ENCODE results near the gene PRDM11. TPM values are rescaled to one million over a fixed set of nuclear protein-coding genes. Genes with fewer than 3 reads are reported as not detected.

Gene PRDM11
- total and polyA plus RNA-seq, 2 experiments from 2014 or later: 0.24 to 3.7 TPM

- Histone ChIP-seq H3K79me2 (ENCODE audit: insufficient read depth) (no peaks in the 10 kb centered on the region), H3K9ac (no peak overlapping the region), H3K4me2 (ENCODE audit: unreplicated experiment) (no peak overlapping the region), H3K27ac (no peak overlapping the region), H3K9me2 (ENCODE audit: insufficient read depth) (no peaks in the 10 kb centered on the region), H3K9me3 (ENCODE audit: low read depth) (no peaks in the 10 kb centered on the region), H2AFZ (no peak overlapping the region), H3K36me3 (ENCODE audit: low read depth) (no peaks in the 10 kb centered on the region), H3K4me1 (ENCODE audit: insufficient read depth) (no peaks in the 10 kb centered on the region), H3K27me3 (replicated peaks; ENCODE audit: insufficient read depth) (peaks cover 10% of the 10 kb centered on the region; the same call in 1 of the 2 replicates), H4K20me1 (ENCODE audit: insufficient read depth) (no peaks in the 10 kb centered on the region), H3K4me3 (no peak overlapping the region), H3F3A (ENCODE audit: insufficient read depth) (no peaks in the 10 kb centered on the region)
- no peak for TF ChIP-seq EZH2 (IDR thresholded peaks at IDR 0.05; ENCODE audit: insufficient read depth, poor library complexity, severe bottlenecking)
- TF ChIP-seq EZH2phosphoT487 (IDR thresholded peaks at IDR 0.05; ENCODE audit: insufficient read depth, low read depth): no peak
- 54 to 63% methylated on average over 16 to 17 of the region's 17 CpGs for WGBS, 2 experiments (ENCODE audit: low coverage in 1 of 2, low lambda C conversion rate in 2 of 2, missing lambda C conversion rate in 2 of 2)
- in situ Hi-C loops (cut with MboI): no loop called here
- DNase-seq: peak; percentile 68
These were observed 86.8 kb downstream of the PRDM11 start for GRCh38 chr11:45233121-45233803.

GRCh38 chr11:45233804-45234170 is 87.3 kb downstream of the PRDM11 start:
- H3K27ac ChIP-seq: no peak overlapping the region
- H3K27me3 ChIP-seq (replicated peaks; ENCODE audit: insufficient read depth): peaks cover 10% of the 10 kb centered on the region; the same call in 1 of the 2 replicates
- H3F3A ChIP-seq (ENCODE audit: insufficient read depth): no peaks in the 10 kb centered on the region
- no peaks in the 10 kb centered on the region for H3K4me1 ChIP-seq (ENCODE audit: insufficient read depth)
- H3K9ac ChIP-seq: no peak overlapping the region
- no peaks in the 10 kb centered on the region for H3K79me2 ChIP-seq (ENCODE audit: insufficient read depth)
- H2AFZ ChIP-seq: no peak overlapping the region
- no peak overlapping the region for H3K4me3 ChIP-seq
- TF ChIP-seq EZH2 (IDR thresholded peaks at IDR 0.05; ENCODE audit: insufficient read depth, poor library complexity, severe bottlenecking) (no peak), EZH2phosphoT487 (IDR thresholded peaks at IDR 0.05; ENCODE audit: insufficient read depth, low read depth) (no peak)
- H3K9me2 ChIP-seq (ENCODE audit: insufficient read depth): no peaks in the 10 kb centered on the region
- no peaks in the 10 kb centered on the region for H4K20me1 ChIP-seq (ENCODE audit: insufficient read depth)
- H3K9me3 ChIP-seq (ENCODE audit: low read depth): no peaks in the 10 kb centered on the region
- WGBS, 2 experiments (ENCODE audit: low coverage in 1 of 2, low lambda C conversion rate in 2 of 2, missing lambda C conversion rate in 2 of 2): 58 to 60% methylated on average over 12 to 14 of the region's 14 CpGs
- in situ Hi-C loops (cut with MboI): no loop called here
- no peaks in the 10 kb centered on the region for H3K36me3 ChIP-seq (ENCODE audit: low read depth)
- DNase-seq: no peak
- H3K4me2 ChIP-seq (ENCODE audit: unreplicated experiment): no peak overlapping the region

GRCh38 chr11:45234306-45235006 is 88.0 kb downstream of the PRDM11 start:
- Histone ChIP-seq H3K79me2 (ENCODE audit: insufficient read depth) (no peaks in the 10 kb centered on the region), H3K9me3 (ENCODE audit: low read depth) (no peaks in the 10 kb centered on the region), H2AFZ (no peak overlapping the region), H3K27ac (no peak overlapping the region), H4K20me1 (ENCODE audit: insufficient read depth) (no peaks in the 10 kb centered on the region), H3K4me1 (ENCODE audit: insufficient read depth) (no peaks in the 10 kb centered on the region), H3K4me2 (ENCODE audit: unreplicated experiment) (no peak overlapping the region), H3K4me3 (no peak overlapping the region), H3K9me2 (ENCODE audit: insufficient read depth) (no peaks in the 10 kb centered on the region), H3K27me3 (replicated peaks; ENCODE audit: insufficient read depth) (peaks cover 10% of the 10 kb centered on the region; the same call in 1 of the 2 replicates), H3F3A (ENCODE audit: insufficient read depth) (no peaks in the 10 kb centered on the region), H3K36me3 (ENCODE audit: low read depth) (no peaks in the 10 kb centered on the region), H3K9ac (no peak overlapping the region)
- TF ChIP-seq EZH2 (IDR thresholded peaks at IDR 0.05; ENCODE audit: insufficient read depth, poor library complexity, severe bottlenecking): no peak
- TF ChIP-seq EZH2phosphoT487 (IDR thresholded peaks at IDR 0.05; ENCODE audit: insufficient read depth, low read depth): no peak
- no peak for DNase-seq
- in situ Hi-C loops (cut with MboI): no loop called here
- 49 to 55% methylated on average over 15 of the region's 15 CpGs for WGBS, 2 experiments (ENCODE audit: low coverage in 1 of 2, low lambda C conversion rate in 2 of 2, missing lambda C conversion rate in 2 of 2)

GRCh38 chr11:45237711-45238315 is 91.4 kb downstream of the PRDM11 start:
- Histone ChIP-seq H3K4me1 (ENCODE audit: insufficient read depth) (no peaks in the 10 kb centered on the region), H3K79me2 (ENCODE audit: insufficient read depth) (no peaks in the 10 kb centered on the region), H3K4me2 (ENCODE audit: unreplicated experiment) (no peak overlapping the region), H3K27me3 (replicated peaks; ENCODE audit: insufficient read depth) (peaks cover 22% of the 10 kb centered on the region), H3F3A (ENCODE audit: insufficient read depth) (no peaks in the 10 kb centered on the region), H3K27ac (no peak overlapping the region), H3K36me3 (ENCODE audit: low read depth) (no peaks in the 10 kb centered on the region), H3K9me3 (ENCODE audit: low read depth) (no peaks in the 10 kb centered on the region), H4K20me1 (ENCODE audit: insufficient read depth) (no peaks in the 10 kb centered on the region), H3K4me3 (no peak overlapping the region), H3K9ac (no peak overlapping the region), H3K9me2 (ENCODE audit: insufficient read depth) (no peaks in the 10 kb centered on the region), H2AFZ (no peak overlapping the region)
- WGBS, 2 experiments (ENCODE audit: low coverage in 1 of 2, low lambda C conversion rate in 2 of 2, missing lambda C conversion rate in 2 of 2): 0 to 3% methylated on average over 4 of the region's 4 CpGs
- in situ Hi-C loops (cut with MboI): no loop called here
- no peak for DNase-seq
- TF ChIP-seq EZH2 (IDR thresholded peaks at IDR 0.05; ENCODE audit: insufficient read depth, poor library complexity, severe bottlenecking) (no peak), EZH2phosphoT487 (IDR thresholded peaks at IDR 0.05; ENCODE audit: insufficient read depth, low read depth) (no peak)
